HG02571 (cell line): ENCODE results near the gene BCO2.

ENCODE experiments used
- ATAC-seq: cut with Tn5 transposase; IDR thresholded peaks from one replicate; pipeline ENCODE4 v1.9.1; 2021; ENCODE audit warnings: mild to moderate bottlenecking, moderate library complexity; ENCODE audit not compliant: unreplicated experiment

Gene BCO2

GRCh38 chr11:112241486-112241885 lies 66.2 kb downstream of the BCO2 start:
- ATAC-seq, result no peak

GRCh38 chr11:112247201-112247600 lies 71.9 kb downstream of the BCO2 start:
- no peak for ATAC-seq

GRCh38 chr11:112248201-112248600 lies 72.9 kb downstream of the BCO2 start:
- ATAC-seq, result no peak

- ATAC-seq, result no peak
Observed at GRCh38 chr11:112249871-112250610, 74.7 kb downstream of the BCO2 start.

DNA sequence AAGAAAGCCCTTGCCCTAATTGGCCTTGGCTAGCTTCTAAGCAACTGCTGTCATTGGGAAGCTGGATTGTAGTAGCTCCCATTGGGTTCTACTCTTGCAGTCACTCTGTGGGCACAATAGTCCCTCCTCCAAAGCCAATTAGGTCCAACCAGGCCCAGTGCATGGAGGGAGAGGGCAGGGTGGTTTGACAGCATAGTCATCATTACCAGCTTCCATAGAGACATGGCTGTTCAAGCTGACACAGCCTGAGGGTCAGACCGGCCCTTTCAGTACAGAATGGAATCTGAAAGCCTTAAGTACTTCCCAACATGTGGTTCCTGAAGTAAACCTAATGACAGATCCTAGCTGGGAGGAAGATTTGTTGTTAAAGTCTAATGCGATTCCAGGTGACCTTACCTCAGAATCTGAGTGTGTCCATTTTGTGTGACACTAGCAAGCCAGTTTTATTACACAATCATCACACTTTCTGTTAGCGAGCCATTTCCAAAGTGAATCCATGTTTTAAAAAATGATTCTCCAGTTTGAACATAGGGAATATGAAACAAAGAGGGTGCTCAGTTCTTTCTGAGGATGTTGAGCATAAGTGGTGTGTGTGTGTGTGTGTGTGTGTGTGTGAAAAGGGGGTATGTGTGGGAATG lies 78.4 kb downstream of the BCO2 start:
- ATAC-seq, result no peak

- no peak for ATAC-seq
Observed at GRCh38 chr11:112255067-112255720, 79.9 kb downstream of the BCO2 start.

GRCh38 chr11:112260490-112260889 lies 85.2 kb downstream of the BCO2 start, which contains the start of gene PLET1:
Gene PLET1 (minus strand): TSS chr11:112260860. CDS start chr11:112260589, 271 bp downstream.
- no peak for ATAC-seq

- ATAC-seq, result no peak
Observed at GRCh38 chr11:112265659-112266409, 90.5 kb downstream of the BCO2 start.

DNA sequence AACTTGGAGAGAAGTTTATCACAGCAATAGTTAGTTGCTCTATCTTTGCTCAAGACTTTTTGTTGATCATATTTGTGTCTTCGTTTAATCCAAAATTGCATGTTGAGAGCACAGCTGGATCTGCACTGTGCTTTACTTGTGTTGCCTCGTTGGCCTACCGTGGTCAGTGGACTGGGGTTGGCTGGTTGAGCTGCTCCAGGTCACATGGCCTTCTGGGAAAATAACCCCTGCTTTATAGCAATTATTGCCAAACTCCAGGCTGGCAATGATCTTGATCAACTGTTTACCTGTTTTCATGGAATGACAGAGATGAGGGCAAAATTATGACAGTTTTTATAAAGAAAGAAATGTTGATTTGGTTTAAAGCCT lies 91.1 kb downstream of the BCO2 start:
- ATAC-seq, result no peak

- ATAC-seq, result no peak
Observed at GRCh38 chr11:112267188-112267591, 91.9 kb downstream of the BCO2 start.

- no peak for ATAC-seq
Observed at GRCh38 chr11:112268406-112268805, 93.1 kb downstream of the BCO2 start.
